ENCODE results near the gene TBX6. TPM values are rescaled to one million over a fixed set of nuclear protein-coding genes. Genes with fewer than 3 reads are reported as not detected.

Gene TBX6
- total and polyA plus RNA-seq, 10 of the 15 experiments (the other 5 are each of a cell fraction or from before 2014, with no cell fraction given): 0.08 to 0.90 (median 0.31) TPM; not detected in 2

DNA sequence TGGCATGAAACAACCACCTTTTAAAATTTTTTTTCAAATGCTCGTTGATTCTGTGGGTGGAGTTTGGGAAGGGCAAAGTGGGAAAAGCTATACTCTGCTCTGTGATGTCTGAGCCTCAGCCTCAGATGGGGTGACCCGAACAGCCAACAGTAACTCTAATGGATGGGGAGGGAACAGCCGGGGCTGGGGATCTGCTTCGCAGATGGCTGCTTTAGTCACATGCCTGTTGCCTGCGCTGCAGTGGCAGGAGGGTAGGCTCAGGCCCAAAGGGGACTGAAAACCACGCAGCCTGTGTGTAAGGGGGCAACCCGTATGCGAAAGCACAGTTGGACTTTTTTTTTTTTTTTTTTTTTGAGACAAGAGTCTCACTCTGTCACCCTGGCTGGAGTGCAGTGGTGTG is 46.2 kb upstream of the TBX6 start:
- FAIRE-seq: no peak
- Histone ChIP-seq H3K27ac (ENCODE audit: control insufficient read depth, insufficient read depth) (no peak overlapping the region), H3K79me2 (ENCODE audit: control insufficient read depth, insufficient read depth, low read length) (no peaks in the 10 kb centered on the region), H3K4me3 (no peak overlapping the region), H3K4me2 (ENCODE audit: control insufficient read depth, insufficient read depth) (no peak overlapping the region), H3K9me3 (replicated peaks; ENCODE audit: control insufficient read depth, insufficient read depth, low read length) (no peaks in the 10 kb centered on the region), H3K27me3 (replicated peaks in 1 of 2; ENCODE audit: control insufficient read depth in 2 of 2, insufficient read depth in 2 of 2, low read length in 1 of 2) (no peaks in the 10 kb centered on the region), H3K4me1 (ENCODE audit: control insufficient read depth, insufficient read depth, low read length) (peaks cover 11% of the 10 kb centered on the region; the same call in 1 of the 2 replicates), H3K9ac (ENCODE audit: control insufficient read depth, insufficient read depth, low read length) (no peak overlapping the region), H3K36me3 (ENCODE audit: control insufficient read depth in 2 of 2, insufficient read depth in 2 of 2, low read length in 1 of 2) (no peaks in the 10 kb centered on the region), H2AFZ (ENCODE audit: control insufficient read depth, low read depth, low read length) (no peak overlapping the region), H4K20me1 (ENCODE audit: control insufficient read depth, insufficient read depth) (no peaks in the 10 kb centered on the region)
- RAD21 ChIA-PET (ENCODE audit: unreplicated experiment): interaction anchor here (1.0 kb wide), 1 partner anchor 47 kb away, joined by 3 read pairs; the partner anchor contains the start of gene TBX6
- DNase-seq (ENCODE audit: low read depth, low spot score): no peak
- intact Hi-C loops (cut with micrococcal nuclease; ENCODE audit: unreplicated experiment): no loop called here
- no TSS peak for BruUV-seq (replicated peaks)
- SMC1A ChIA-PET (ENCODE audit: uncharacterized antibody, unreplicated experiment): interaction anchor here (1.1 kb wide), 1 partner anchor 26 kb away, joined by 3 read pairs; no protein-coding TSS in a partner anchor
- ATAC-seq: no peak
- POLR2A ChIA-PET: interaction anchor here (1.0 kb wide), 1 partner anchor 10 kb away, joined by 4 read pairs; no protein-coding TSS in a partner anchor
- CTCF ChIA-PET: no interaction called here
- in situ Hi-C loops (cut with MboI): no loop called here
- TF ChIP-seq MLLT1 (IDR thresholded peaks at IDR 0.05): no peak
- no peak for TF ChIP-seq ESRRA (IDR thresholded peaks at IDR 0.05; ENCODE audit: low read length)
- no peak for TF ChIP-seq FOS (IDR thresholded peaks at IDR 0.05; ENCODE audit: borderline replicate concordance, extremely low read depth, insufficient read length)
- no peak for TF ChIP-seq FOXK2 (IDR thresholded peaks at IDR 0.05)
- TF ChIP-seq, protein P1, sequence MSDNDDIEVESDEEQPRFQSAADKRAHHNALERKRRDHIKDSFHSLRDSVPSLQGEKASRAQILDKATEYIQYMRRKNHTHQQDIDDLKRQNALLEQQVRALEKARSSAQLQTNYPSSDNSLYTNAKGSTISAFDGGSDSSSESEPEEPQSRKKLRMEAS (IDR thresholded peaks at IDR 0.05; ENCODE audit: low read depth, low read length): no peak
- no peak for TF ChIP-seq CREM (IDR thresholded peaks at IDR 0.05; ENCODE audit: low read depth)
- TF ChIP-seq RCOR1 (conservative IDR thresholded peaks at IDR 0.05; ENCODE audit: low read depth, low read length): no peak
- no peak for TF ChIP-seq ATF7 (IDR thresholded peaks at IDR 0.05; ENCODE audit: low read depth)
- TF ChIP-seq ZSCAN29 (IDR thresholded peaks at IDR 0.05): no peak
- TF ChIP-seq CEBPB (IDR thresholded peaks at IDR 0.05; ENCODE audit: borderline replicate concordance in 1 of 2, low read depth in 2 of 2, low read length in 2 of 2): no peak
- TF ChIP-seq TAF1 (IDR thresholded peaks at IDR 0.05; ENCODE audit: borderline replicate concordance, low read depth, low read length): no peak
- no peak for TF ChIP-seq NKRF (conservative IDR thresholded peaks at IDR 0.05)
- TF ChIP-seq SP1 (IDR thresholded peaks at IDR 0.05; ENCODE audit: low read depth, low read length): no peak
- WGBS (ENCODE audit: insufficient coverage, insufficient replicate concordance, low lambda C conversion rate, missing lambda C conversion rate): 80% methylated on average over 8 of the region's 8 CpGs

All from GM12878 (cell line).